ENCODE results near the gene RBFOX1. TPM values are rescaled to one million over a fixed set of nuclear protein-coding genes. Genes with fewer than 3 reads are reported as not detected.

Gene RBFOX1
- total RNA-seq, 4 donors from 2014 or later: 0.40 to 0.98 TPM; not detected in 2

DNA sequence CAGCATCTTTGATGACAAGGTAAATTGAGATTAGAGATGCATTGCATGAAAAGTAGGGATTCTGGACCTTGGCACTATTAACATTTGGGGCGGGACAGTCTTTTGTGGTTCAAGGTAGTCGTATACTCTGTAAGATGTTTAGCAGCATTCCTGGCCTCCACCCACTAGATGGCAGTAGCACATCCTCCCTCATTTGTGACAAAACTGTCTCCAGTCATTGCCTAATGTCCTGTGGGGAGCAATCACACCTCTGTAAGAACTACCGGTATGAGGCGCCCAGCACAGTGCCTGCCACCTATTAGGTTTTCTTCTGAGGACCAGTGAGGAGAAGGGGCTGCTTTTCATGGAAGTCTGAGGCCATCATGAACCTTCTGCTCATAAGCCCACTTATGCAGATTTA lies 180.8 kb downstream of the RBFOX1 start:
- Histone ChIP-seq H3K27ac (no peak overlapping the region), H3K4me3 (replicated peaks in 1 of 3) (no peak overlapping the region), H3K9me3 (no peaks in the 10 kb centered on the region), H3K4me1 (no peaks in the 10 kb centered on the region), H3K36me3 (no peaks in the 10 kb centered on the region), H3K27me3 (no peaks in the 10 kb centered on the region)
- intact Hi-C loops (cut with DNase I): no loop called here
- no peak for TF ChIP-seq POLR2A (IDR thresholded peaks at IDR 0.05)
- TF ChIP-seq, protein P1, sequence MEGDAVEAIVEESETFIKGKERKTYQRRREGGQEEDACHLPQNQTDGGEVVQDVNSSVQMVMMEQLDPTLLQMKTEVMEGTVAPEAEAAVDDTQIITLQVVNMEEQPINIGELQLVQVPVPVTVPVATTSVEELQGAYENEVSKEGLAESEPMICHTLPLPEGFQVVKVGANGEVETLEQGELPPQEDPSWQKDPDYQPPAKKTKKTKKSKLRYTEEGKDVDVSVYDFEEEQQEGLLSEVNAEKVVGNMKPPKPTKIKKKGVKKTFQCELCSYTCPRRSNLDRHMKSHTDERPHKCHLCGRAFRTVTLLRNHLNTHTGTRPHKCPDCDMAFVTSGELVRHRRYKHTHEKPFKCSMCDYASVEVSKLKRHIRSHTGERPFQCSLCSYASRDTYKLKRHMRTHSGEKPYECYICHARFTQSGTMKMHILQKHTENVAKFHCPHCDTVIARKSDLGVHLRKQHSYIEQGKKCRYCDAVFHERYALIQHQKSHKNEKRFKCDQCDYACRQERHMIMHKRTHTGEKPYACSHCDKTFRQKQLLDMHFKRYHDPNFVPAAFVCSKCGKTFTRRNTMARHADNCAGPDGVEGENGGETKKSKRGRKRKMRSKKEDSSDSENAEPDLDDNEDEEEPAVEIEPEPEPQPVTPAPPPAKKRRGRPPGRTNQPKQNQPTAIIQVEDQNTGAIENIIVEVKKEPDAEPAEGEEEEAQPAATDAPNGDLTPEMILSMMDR (IDR thresholded peaks at IDR 0.05): peak in 4 of 6 experiments; percentile 11 to 43 (median 26)
- WGBS, 2 donors: 73 to 87% methylated on average over 4 of the region's 4 CpGs
- DNase-seq: peak; percentile 8 to 10

DNA sequence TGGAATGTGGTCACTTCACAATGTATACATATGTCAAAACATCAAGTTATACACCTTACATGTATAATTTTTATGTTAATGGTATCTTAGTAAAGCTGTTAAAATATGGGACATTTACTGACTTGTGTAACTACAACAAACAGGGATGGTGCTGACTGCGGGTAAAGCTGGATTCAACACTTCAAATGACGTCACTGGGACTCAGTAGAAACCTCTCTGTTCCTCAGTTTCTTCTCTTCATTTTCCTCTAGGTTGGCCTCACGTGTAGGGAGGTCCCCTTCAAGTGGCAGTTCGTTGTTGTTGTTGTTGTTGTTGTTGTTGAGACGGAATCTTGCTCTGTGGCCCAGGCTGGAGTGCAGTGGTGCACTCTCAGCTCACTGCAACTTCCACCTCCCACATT lies 182.9 kb downstream of the RBFOX1 start:
- Histone ChIP-seq H3K4me1 (no peaks in the 10 kb centered on the region), H3K4me3 (replicated peaks in 1 of 3) (no peak overlapping the region), H3K27me3 (no peaks in the 10 kb centered on the region), H3K36me3 (no peaks in the 10 kb centered on the region), H3K27ac (no peak overlapping the region), H3K9me3 (no peaks in the 10 kb centered on the region)
- DNase-seq: no peak
- 73 to 78% methylated on average over 5 of the region's 5 CpGs for WGBS, 2 donors
- TF ChIP-seq, protein P1 (IDR thresholded peaks at IDR 0.05): no peak
- no peak for TF ChIP-seq POLR2A (IDR thresholded peaks at IDR 0.05)
- intact Hi-C loops (cut with DNase I): no loop called here

- intact Hi-C loops (cut with DNase I): no loop called here
Measured at GRCh38 chr16:7517496-7517895, 184.9 kb downstream of the RBFOX1 start.

DNA sequence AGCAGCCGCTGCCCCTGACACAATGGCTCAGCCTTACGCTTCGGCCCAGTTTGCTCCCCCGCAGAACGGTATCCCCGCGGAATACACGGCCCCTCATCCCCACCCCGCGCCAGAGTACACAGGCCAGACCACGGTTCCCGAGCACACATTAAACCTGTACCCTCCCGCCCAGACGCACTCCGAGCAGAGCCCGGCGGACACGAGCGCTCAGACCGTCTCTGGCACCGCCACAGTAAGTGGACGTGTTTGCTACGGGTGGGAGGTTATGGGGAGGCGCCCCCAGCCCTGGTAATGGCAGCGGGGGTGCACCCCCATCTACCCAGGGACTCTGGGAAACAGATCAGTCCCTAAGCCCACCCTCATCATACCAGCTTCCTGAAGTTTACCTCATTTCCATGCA lies 185.5 kb downstream of the RBFOX1 start:
- 91 to 97% methylated on average over 25 of the region's 25 CpGs for WGBS, 2 donors
- Histone ChIP-seq H3K4me1 (no peaks in the 10 kb centered on the region), H3K4me3 (replicated peaks in 1 of 3) (no peak overlapping the region), H3K36me3 (no peaks in the 10 kb centered on the region), H3K9me3 (no peaks in the 10 kb centered on the region), H3K27ac (no peak overlapping the region), H3K27me3 (no peaks in the 10 kb centered on the region)
- no peak for DNase-seq
- TF ChIP-seq, protein P1 (IDR thresholded peaks at IDR 0.05): no peak
- TF ChIP-seq POLR2A (IDR thresholded peaks at IDR 0.05): no peak
- intact Hi-C loops (cut with DNase I): no loop called here

More at GRCh38 chr16:7517496-7517895, 184.9 kb downstream of the RBFOX1 start:
- WGBS, 2 donors: 70 to 75% methylated on average over 2 of the region's 2 CpGs
- Histone ChIP-seq H3K36me3 (no peaks in the 10 kb centered on the region), H3K4me1 (no peaks in the 10 kb centered on the region), H3K27me3 (no peaks in the 10 kb centered on the region), H3K9me3 (no peaks in the 10 kb centered on the region), H3K4me3 (replicated peaks in 1 of 3) (no peak overlapping the region), H3K27ac (no peak overlapping the region)
- DNase-seq: no peak
- no peak for TF ChIP-seq POLR2A (IDR thresholded peaks at IDR 0.05)
- TF ChIP-seq, protein P1 (IDR thresholded peaks at IDR 0.05): no peak

GRCh38 chr16:7521834-7522233 lies 189.2 kb downstream of the RBFOX1 start:
- H3K4me3 ChIP-seq (replicated peaks in 1 of 3): no peak overlapping the region
- no peaks in the 10 kb centered on the region for H3K27me3 ChIP-seq
- no peak for TF ChIP-seq POLR2A (IDR thresholded peaks at IDR 0.05)
- TF ChIP-seq, protein P1 (IDR thresholded peaks at IDR 0.05): no peak
- no peak for DNase-seq
- no peak overlapping the region for H3K27ac ChIP-seq
- 81% methylated on average over 6 of the region's 6 CpGs for WGBS, 2 donors
- intact Hi-C loops (cut with DNase I): no loop called here
- H3K9me3 ChIP-seq: no peaks in the 10 kb centered on the region
- no peaks in the 10 kb centered on the region for H3K36me3 ChIP-seq
- no peaks in the 10 kb centered on the region for H3K4me1 ChIP-seq
